ENCODE measurements around the gene RMDN2.
"Not testable (repeated sequence)": the region's sequence is repeated elsewhere in the genome, so short reads cannot be mapped to it uniquely, and the experiment has no call there.

RMDN2 gene

DNA sequence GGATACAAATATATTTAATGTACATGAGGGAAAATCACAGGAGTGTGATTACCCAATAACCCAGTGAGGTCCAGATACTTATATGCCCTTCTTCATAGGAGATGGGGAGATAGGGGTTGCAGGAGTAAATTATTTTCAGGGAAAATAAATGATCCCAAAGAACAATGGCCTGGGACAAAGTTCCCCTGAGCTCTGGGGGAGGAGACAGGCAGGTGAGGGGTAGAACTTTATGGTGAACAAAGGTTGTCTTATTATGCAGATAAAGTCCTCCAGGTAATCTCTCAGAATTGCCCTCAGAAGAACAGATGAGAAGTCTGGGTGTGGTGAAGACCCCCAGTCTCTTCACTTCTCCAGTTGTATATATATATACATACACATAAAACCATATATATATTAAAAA, 22.1 kb upstream of the RMDN2 start:
- FAIRE-seq, result no peak

DNA sequence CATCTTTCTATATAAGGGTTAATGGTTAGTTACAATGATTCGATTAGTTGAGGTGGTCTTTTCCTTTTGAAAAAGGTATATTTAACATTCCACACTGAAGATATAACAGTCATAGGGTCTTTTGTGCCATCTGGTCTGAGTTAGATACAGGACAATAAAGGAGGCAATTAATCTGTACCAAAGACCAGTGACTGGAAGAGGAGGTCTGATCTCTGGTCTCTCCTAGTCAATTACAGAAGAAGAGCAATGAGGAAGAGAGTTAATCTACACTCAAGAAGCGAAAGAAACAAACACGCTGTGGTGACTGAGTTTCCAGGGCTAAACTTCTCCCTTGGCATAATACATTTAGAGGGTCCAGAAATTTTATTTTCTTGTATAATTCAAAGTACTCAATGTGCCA, 20.7 kb upstream of the RMDN2 start:
- no peak for FAIRE-seq

DNA sequence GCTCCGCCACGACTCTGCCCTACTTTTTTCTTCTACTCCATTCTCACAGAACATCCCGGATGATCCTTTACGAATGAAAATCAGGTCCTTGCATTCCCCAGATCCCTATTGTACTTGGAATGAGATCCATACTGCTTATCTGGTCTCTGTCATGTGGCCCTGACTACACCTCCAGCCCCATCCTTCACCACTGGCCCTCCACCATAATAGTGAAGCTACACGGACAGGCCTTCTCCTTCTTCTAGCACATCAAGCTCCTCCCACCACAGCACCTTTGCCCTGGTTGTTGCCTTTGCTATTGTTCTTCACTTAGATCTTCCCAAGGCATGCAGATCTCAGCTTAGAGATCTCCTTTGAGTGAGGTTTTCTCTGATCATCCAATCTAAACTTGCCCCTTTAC, 20.1 kb upstream of the RMDN2 start:
- no peak for FAIRE-seq

DNA sequence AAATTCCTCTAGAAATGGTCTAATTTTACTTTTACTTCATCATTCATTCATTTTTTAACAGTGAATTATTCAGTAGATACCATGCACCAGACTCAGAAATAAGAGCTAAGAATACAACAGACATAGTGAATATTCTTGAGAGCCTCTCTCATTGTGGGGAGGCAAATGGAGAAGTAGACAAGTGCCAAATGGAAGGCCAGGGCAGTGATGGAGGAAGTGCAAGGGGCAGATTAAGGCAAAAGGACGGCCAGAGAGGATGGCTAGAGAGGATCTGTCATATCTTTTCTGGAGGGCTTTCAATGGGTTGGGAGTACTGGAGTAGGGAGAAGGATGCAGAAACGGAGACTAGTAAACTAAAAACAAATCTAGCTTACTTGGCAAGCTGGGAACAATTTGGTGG, 19.0 kb upstream of the RMDN2 start:
- FAIRE-seq, result no peak

DNA sequence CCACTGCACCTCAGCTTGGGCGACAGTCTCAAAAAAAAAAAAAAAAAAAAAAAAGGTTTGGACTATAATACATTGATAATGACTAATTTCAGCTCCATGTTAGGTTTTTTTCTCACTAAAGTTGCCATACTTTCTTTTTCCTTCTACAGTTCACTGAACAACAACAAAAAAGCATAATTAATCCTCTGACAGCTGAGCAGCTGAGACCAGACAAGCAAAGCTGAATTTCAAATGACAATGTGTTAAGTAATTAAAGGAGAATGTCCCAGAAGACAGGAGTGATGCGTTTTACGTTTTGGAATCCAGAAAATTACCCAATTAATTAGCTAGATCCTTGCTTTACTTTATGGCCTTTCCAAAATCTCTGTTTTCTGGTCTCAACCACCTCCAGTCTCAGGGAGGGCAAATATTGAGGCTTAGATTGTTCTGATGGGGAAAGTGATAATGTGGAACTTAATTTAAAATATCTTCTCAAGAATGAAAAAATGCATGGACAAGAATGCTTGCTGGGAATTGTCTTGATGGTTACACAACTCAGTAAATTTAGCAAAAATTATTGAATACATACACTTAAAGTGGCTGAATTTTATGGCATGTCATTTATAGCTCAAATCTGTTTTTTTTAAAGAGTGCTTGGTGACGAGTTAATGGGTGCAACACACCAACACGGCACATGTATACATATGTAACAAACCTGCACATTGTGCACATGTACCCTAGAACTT, 17.4 kb upstream of the RMDN2 start:
- FAIRE-seq, result no peak

DNA sequence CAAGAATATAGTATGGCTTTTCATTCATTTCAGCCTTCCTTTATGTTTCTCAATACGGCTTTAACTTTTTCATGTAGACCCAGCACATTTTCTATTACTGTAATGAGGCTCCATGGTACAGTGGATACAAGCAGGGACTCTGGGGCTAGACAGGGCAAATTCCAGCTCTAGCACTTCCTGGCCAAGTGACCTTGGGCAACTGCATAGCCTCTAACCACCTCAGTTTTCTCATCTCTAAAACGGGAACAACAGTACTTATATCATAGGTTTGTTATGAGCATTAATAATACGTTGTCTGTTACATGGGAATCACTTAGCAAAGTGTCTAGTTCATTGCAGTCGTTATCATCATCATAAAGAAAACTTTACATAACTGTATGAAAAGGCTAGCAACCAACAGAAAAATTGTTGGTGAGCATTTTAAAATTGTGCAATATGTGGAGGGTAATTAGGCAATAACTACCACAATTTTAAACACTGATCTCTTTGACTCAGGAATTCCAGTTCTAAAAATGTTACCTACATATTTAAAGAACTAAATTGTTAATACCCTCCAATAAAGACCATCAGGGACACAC, 13.7 kb upstream of the RMDN2 start:
- FAIRE-seq, result no peak

DNA sequence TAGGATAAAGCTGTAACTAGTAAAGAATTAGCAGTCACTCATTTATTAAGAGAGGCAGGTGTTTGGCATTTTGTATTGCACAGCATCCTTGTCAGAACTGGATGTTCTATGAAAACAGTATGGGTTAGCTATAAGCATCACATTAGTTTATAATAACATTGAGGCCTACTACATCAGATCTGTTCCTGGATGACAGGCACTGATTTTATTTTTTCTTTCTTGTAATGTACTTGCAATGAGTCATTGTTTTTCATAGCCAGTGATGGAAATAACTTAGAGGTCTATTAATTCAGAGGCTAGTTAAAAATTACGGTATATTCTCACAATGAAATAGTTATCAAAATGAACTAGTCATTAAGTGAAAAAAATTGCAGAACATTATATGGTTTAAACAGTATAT, 13.0 kb upstream of the RMDN2 start:
- FAIRE-seq, result no peak

DNA sequence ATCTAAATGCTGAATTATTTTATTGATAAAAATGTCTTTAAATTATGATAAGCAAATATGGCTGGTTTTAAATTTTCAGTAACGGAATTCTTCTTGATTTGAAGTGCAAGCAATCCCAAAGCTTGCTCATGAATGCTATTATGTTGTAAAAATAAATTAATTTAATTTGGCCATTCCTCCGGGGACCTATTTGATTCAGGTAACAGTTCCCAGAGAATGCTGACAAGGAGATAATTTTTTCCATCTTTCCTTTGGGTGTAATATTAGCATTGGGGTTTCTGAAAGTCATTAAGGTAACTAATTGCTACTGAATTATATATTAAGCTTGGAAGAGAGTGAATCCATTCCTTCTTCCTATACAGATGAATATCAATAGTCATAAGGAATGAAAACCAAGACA, 12.5 kb upstream of the RMDN2 start:
- no peak for FAIRE-seq

DNA sequence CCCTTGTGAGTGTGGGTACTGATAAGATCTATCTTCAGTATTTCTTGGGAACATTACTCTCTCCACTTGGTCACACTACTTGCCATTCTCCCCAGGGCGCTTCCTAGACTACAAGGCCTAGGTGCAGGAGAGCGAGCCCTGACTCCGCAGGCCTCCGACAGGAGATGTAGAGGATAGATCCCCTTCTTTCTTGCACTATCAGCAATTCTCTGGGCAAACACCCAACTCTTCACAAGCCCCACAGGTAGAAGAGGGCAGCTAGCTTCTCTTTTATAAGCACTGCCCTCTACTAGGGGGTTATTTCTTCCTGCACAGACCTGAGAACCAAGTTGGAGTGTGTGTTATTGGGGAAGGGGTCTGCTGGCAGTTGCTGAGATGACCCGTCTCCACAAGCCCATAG, 10.7 kb upstream of the RMDN2 start:
- no peak for FAIRE-seq

DNA sequence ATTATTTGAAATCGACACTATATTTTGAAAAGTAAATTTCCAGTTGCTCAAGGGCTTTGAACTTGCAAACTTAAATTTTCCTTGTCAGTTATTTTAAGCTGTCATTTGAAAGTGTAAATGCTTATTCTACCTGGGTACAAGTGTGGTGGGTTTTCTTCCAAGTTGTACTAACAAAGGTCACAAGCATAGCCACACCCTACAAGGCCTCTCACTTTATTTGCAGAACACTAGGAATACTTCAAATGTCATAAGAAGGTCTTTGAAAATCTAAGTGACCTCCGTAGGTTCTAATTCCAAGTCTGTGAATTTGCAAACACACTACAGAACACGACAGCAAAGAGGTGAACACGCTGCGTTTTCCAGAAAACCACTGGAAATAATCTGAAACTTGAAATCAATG, 9.3 kb upstream of the RMDN2 start:
- FAIRE-seq, result no peak

DNA sequence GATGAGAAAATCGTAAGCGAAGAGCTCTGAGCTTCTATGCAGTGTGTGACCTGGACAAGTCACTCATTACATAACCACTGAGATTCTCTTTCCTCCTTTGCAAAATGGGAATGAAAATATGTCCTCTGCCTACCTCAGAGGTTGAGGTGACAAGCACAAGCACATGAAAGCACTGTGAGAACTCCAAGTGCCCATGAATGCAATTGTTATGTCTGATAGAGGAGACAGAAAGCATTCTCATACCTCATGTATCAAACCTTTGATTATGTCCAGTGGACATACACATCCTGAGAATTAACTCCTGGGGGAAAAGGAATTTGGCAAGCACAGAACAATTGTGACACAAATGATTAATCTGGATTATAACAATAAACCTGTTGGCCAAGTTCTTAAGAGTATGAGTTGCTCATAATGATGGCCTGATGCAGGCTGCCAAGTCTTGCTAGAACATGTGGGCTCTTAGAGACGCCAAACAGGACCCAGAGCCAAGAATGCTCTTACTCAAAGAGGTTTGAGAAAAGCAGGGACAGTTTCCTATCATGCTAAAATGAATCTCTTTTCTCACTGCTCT, 8.5 kb upstream of the RMDN2 start:
- FAIRE-seq, result no peak

DNA sequence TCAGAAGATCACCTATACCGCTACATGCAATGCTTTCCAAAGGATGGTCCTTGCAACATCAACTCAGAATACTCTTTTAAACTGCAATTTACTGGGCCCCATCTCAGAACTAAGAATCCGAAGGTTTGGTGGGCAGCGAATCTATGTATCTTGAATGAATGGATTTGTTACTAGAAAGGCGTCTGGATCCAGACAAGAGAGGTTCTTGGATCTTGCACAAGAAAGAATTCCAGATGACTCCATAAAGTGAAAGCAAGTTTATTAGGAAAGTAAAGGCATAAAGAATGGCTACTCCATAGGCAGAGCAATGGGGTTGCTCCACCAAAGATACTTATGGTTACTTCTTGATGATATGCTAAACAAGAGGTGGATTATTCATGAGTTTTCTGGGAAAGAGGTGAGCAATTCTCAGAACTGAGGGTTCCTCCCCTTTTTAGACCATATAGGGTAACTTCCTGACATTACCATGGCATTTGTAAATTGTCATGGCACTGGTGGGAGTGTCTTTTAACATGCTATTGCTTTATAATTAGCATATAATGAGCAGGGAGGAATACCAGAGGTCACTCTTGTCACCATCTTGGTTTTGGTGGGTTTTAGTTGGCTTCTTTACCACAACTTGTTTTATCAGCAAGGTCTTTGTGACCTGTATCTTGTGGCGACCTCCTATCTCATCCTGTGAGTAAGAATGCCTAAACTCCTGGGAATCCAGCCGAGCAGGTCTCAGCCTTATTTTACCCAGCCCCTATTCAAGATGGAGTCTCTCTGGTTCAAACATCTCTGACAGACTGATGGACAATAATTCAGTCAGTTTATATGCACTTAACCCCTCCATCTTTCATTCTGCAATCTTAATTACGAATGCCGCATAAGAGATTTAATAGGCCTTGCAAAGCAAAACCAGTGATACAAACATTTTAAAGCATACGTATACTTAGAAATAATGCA, 7.5 kb upstream of the RMDN2 start:
- FAIRE-seq, result no peak

DNA sequence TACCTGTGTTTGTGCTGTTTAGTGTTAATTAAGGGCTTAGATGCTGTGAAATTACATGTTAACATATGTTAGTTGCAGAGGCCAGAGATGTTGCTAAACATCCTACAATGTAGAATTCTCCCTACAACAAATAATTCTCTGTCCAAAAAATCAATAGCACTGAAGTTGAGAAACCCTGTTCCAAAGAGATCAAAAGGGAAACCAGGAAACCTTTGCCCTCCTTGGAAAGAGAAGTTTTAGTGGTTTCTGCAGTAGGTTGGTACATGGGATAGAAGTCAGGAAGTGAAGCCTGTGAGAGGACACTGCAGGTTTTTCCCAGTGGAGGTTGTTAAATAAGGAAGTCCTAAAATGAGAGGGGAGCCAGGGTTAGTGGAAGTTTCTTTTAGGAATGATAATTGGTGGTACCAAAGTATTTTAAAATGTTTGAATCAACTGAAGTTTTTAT, 6.3 kb upstream of the RMDN2 start:
- FAIRE-seq, result no peak

DNA sequence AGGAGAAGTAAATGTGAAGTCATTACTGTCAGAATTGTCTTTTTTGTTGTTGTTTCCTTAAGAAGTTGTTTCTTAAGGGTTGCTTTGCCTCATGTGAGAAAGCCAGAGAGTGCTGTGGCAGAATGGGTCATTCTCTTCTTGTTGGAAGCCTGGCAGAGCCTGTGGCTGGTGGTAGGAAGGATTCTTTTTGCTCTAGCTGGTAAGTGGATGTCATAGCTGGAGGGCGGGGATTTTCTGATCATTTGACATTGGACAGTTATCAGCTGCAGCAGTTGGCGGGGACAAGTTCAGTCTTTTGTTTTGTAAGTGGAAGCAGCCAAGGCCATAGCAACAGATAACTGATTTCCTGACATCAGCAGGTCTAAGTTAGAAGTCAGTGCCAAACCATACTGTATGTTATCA, 5.5 kb upstream of the RMDN2 start:
- no peak for FAIRE-seq

DNA sequence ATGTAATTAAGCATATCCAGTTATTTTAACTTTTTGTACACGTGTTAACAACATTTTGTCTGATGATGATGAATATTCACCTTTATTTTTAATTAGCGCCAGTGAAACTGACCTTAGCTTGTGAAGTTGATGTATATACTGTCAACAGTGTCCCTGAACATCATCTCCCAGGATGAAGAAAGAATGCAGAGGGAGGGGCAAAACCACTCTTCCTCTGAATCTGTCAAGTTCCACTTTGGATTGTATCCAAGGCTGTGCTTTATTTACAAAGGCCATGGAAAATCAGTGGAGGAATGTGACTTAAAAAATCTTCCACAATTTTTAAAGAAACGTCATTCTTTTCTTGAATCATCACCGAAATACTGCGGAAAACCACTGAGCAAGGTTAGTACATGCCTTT, 4.5 kb upstream of the RMDN2 start:
- no peak for FAIRE-seq

DNA sequence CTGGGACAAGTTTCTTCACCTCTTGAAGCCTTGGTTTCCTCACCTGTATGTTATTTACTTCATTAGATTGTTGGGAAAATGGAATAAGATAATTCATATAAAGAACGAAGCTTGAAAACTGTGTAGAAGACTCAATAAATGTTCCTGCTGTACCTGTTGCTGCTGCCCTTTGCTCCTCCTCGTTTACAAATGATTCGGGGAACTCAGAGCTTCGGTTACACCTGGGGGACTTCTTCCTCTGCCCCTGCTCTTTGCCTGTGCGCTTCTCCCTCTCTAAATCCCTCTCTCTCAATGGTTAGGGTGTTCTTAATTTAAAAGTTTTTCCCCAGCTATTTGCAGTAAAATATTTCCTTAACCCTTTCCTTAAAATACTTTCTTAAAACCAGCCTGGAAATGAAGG, 3.3 kb upstream of the RMDN2 start:
- FAIRE-seq, result no peak

DNA sequence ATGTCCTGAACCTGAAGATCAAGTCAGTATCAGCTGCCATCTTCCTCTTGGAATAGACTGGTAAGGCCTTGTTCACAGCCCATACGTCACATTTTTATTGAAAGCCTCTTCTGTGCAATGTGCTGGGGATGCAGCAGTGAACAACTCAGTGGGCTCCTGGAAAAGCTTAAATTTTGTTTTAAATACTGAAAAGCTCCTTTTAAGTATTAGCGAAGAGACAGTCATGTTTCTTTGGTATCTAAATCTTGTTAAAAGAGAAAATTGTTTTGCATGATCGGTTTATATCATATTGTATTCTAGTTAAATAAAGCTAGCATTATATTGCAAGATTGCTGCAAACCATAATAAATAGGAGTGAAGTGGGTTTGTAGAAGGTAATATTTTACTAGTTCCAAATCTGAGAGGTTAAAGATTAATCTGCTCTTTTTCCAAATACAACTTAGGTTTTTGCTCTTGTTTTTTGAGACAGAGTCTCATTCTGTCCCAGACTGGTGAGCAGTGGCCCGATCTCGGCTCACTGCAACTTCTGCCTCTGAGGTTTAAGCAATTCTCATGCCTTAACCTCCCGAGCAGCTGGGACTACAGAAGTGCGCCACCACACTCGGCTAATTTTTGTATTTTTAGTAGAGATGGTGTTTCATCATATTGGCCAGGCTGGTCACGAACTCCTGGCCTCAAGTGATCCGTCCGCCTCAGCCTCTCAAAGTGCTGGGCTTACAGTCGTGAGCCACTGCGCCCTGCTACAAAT, 1.6 kb upstream of the RMDN2 start:
- no peak for FAIRE-seq

DNA sequence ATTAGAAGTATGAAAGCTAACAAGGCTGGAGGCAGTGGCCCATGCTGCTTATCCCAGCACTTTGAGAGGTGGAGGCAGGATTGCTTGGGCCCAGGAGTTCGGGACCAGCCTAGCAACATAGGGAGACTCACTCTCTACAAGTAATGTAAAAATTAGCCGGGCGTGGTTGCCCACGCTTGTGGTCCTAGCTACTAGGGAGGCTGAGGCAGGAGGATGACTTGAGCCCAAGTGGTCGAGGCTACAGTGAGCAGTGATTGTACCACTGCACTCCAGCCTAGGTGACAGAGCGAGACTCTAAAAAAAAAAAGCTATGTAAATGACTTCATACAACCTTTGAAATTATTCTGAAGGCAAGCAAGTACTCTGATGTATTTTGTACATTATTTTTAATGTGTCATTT, 1.5 kb downstream of the RMDN2 start:
- FAIRE-seq, result no peak

DNA sequence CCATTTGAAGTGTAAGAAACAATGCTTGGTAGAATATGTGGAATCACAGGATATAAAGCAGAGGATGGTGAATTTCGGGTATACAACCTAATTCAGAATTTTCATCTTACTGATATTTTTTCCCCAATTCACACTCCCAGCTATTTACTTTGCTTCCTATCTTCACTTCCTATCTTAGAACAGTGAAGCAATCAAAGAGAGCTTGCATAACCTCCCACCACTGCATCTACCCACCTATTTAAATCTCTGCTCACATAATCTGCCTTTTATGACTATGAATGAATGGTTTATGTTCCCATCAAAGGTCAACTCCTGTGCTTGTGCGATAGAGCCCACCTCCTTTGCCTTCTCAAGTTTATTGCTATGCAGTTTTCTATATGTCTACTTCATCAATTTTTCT, 3.3 kb downstream of the RMDN2 start:
- FAIRE-seq, result no peak

DNA sequence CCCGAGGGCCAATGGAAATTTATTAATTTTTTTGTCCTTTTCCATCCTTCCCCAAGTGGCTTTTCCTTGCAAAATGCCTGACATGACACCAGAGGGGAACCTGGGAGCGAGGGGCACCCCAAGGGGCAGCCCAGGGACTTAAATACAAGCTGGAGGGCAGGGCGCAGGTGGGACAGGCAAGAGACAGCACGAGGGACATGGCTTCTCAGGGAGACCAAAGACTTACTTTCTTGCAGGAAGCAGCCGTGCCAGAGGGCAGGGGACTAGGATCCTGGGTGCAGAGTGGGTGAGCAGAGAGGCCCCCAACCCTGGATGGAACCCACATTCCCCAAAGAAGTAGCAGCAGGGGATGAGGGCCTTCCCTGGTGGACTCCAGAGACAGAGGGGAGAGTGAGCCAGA, 5.3 kb downstream of the RMDN2 start:
- not testable (repeated sequence) for FAIRE-seq

DNA sequence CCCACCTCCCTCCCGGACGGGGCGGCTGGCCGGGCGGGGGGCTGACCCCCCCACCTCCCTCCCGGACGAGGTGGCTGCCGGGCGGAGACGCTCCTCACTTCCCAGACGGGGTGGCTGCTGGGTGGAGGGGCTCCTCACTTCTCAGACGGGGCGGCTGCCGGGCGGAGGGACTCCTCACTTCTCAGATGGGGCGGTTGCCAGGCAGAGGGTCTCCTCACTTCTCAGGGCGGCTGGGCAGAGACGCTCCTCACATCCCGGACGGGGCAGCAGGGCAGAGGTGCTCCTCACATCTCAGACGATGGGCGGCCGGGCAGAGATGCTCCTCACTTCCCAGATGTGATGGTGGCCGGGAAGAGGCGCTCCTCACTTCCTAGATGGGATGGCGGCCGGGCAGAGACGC, 7.8 kb downstream of the RMDN2 start:
- not testable (repeated sequence) for FAIRE-seq

DNA sequence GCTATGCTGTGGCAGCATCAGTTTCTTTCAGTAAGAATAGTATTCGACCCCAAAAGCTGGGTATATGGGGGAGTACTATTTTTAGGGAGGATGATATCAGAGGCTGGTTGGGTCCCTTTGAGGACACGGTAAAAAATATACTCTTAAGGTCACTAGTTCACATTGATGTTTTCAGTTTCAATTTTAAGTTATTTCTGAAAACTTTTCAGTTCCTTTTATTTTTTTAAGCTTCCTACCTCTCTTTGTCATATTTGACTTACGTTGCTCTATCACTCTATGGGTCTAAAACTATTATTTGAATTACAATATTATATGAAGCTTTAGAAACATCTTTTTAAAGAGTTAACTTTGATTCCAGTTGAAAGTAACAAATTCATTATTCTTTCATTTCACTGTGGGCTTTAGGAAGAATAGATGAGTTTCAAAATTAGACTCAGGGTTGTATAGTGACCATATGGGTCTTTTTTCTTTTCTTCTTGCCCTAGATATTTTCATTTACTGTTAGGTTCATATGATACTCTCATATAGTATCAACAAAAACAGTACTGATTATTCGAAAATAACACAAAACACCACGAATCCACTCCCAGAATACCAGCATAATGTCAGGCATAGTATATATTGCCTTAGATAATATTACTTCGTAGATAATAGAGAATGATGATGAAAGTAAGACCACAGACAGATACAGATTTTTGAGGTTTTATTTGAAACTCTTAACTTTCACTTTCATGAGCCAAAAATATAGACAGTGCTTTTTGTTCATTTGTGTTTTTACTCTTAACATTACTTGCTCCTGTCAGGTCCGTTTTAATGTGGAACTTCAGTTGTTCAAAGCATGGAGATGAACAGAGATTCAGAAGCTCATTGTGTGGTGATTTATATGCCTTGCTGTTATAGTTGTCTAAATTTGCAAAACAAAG, 9.8 kb downstream of the RMDN2 start:
- FAIRE-seq, result no peak
